ENCODE data around the gene CHST11. TPM values are rescaled to one million over a fixed set of nuclear protein-coding genes. Genes with fewer than 3 reads are reported as not detected.

Gene CHST11
- total and polyA plus RNA-seq, 9 of the 15 experiments (the other 6 are each of a cell fraction or from before 2014, with no cell fraction given), result 2.3 to 38.7 (median 15.0) TPM

GRCh38 chr12:104482113-104482512 lies 25.4 kb downstream of the CHST11 start:
- DNase-seq (ENCODE audit: extremely low read depth in 1 of 4, low spot score in 3 of 4), result no peak
- no peak for ATAC-seq
- BruUV-seq (replicated peaks), result no TSS peak
- ChIA-PET CTCF (ENCODE audit: low intra/inter-chr PET ratio) (no interaction called here), POLR2A (interaction anchor here (0.9 kb wide), 1 partner anchor 22 kb away, joined by 3 read pairs; no protein-coding TSS in a partner anchor)
- no peak for FAIRE-seq
- no peak overlapping the region for H2AFZ ChIP-seq (ENCODE audit: low read depth, low read length)
- H3K36me3 ChIP-seq (ENCODE audit: control insufficient read depth, insufficient read depth, low read length), result peaks cover 21% of the 10 kb centered on the region
- no peaks in the 10 kb centered on the region for H3K9me1 ChIP-seq (ENCODE audit: control insufficient read depth, insufficient read depth, low read length)
- in situ Hi-C loops (cut with MboI), result no loop called here
- H3K27ac ChIP-seq (ENCODE audit: extremely low read depth, low read depth, low read length), result no peak overlapping the region
- no peak overlapping the region for H3K4me3 ChIP-seq
- intact Hi-C loops (cut with micrococcal nuclease), result no loop called here
- no peak overlapping the region for H3K4me2 ChIP-seq (ENCODE audit: insufficient read depth, low read length)
- H3K4me1 ChIP-seq (replicated peaks in 1 of 2; ENCODE audit: control insufficient read depth in 2 of 2, insufficient read depth in 2 of 2, low read length in 2 of 2), result peaks cover 21 to 59% of the 10 kb centered on the region in 2 experiments
- no peaks in the 10 kb centered on the region for H3K9me3 ChIP-seq (replicated peaks; ENCODE audit: control insufficient read depth, insufficient read depth, low read depth, low read length)
- H3K27me3 ChIP-seq (ENCODE audit: control insufficient read depth in 2 of 2, insufficient read depth in 2 of 2, low read length in 2 of 2), result no peaks in the 10 kb centered on the region
- H3K79me2 ChIP-seq (ENCODE audit: control insufficient read depth, insufficient read depth, low read length), result peaks cover 88% of the 10 kb centered on the region
- H4K20me1 ChIP-seq (replicated peaks; ENCODE audit: control insufficient read depth, insufficient read depth, low read length), result peaks cover 3% of the 10 kb centered on the region; the same call in 1 of the 2 replicates
- no peak overlapping the region for H3K9ac ChIP-seq (ENCODE audit: insufficient read depth in 1 of 2, low read depth in 2 of 2, low read length in 2 of 2)
- 48% methylated on average over 4 of the region's 4 CpGs for WGBS (ENCODE audit: insufficient coverage, low coverage, missing lambda C conversion rate)
- TF ChIP-seq MYBL2 (IDR thresholded peaks at IDR 0.05; ENCODE audit: low read depth) (no peak), MYBL2 (CRISPR knock-in tag; IDR thresholded peaks at IDR 0.05; ENCODE audit: borderline replicate concordance) (no peak), JUN (IDR thresholded peaks at IDR 0.05; ENCODE audit: borderline replicate concordance, low read depth, low read length) (no peak), JUN (CRISPR knock-in tag; IDR thresholded peaks at IDR 0.05; ENCODE audit: borderline replicate concordance) (no peak), TOE1 (IDR thresholded peaks at IDR 0.05; ENCODE audit: borderline replicate concordance) (no peak), TOE1 (CRISPR knock-in tag; IDR thresholded peaks at IDR 0.05; ENCODE audit: borderline replicate concordance, low read depth) (no peak), NFE2L1 (tag; IDR thresholded peaks at IDR 0.05; ENCODE audit: borderline replicate concordance, low read depth) (no peak), SMAD4 (CRISPR knock-in tag; conservative IDR thresholded peaks at IDR 0.05) (no peak), ZNF395 (CRISPR knock-in tag; IDR thresholded peaks at IDR 0.05) (no peak), PYGO2 (tag; IDR thresholded peaks at IDR 0.05) (no peak), MTF1 (CRISPR knock-in tag; IDR thresholded peaks at IDR 0.05; ENCODE audit: borderline replicate concordance) (no peak), KAT7 (CRISPR knock-in tag; IDR thresholded peaks at IDR 0.05; ENCODE audit: borderline replicate concordance) (no peak), U2AF2 (optimal IDR thresholded peaks at IDR 0.05; ENCODE audit: low read depth, low read length) (no peak), ZBTB5 (IDR thresholded peaks at IDR 0.05) (no peak)
